Measurements from ENCODE around the gene SMPD3.

SMPD3 gene

DNA sequence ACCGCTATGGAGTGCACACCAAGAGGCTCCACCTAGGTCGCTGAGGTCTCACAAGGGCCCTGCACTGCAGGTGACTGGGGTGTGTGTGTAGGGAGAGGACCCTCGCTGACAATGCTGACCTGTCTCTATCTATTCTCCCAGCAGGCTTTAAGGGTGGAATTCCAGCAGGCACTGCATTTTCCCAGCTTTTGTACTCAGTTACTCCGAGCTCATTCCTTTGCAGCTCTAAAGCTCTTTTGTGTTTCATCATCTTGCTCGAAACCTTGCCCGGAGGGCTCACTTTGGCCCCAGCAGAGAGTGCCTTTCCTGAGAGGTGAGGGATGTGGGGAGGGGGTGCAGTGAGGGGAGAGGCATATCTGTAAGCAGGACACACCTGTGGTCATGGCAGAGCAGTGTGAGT, 39.3 kb downstream of the SMPD3 start:
- no peak overlapping the region for H3K4me2 ChIP-seq (ENCODE audit: low read length)
- H2AFZ ChIP-seq (ENCODE audit: low read depth, low read length), result no peak overlapping the region
- H3K4me3 ChIP-seq (ENCODE audit: low read length), result no peak overlapping the region

GRCh38 chr16:68408428-68408827, 39.9 kb downstream of the SMPD3 start:
- Histone ChIP-seq H3K27ac (ENCODE audit: low read length) (no peak overlapping the region), H4K20me1 (ENCODE audit: insufficient read depth, low read length) (no peaks in the 10 kb centered on the region), H3K4me1 (ENCODE audit: low read length) (peaks cover 23% of the 10 kb centered on the region), H3K27me3 (ENCODE audit: low read depth, low read length) (no peaks in the 10 kb centered on the region), H3K4me3 (ENCODE audit: low read length) (no peak overlapping the region), H3K36me3 (replicated peaks; ENCODE audit: low read depth, low read length) (no peaks in the 10 kb centered on the region), H3K79me2 (ENCODE audit: low read length) (no peaks in the 10 kb centered on the region), H3K4me2 (ENCODE audit: low read length) (no peak overlapping the region), H2AFZ (ENCODE audit: low read depth, low read length) (no peak overlapping the region), H3K9me3 (ENCODE audit: insufficient read depth, low read length) (no peaks in the 10 kb centered on the region), H3K9ac (ENCODE audit: low read length) (no peak overlapping the region)
- no peak for TF ChIP-seq EZH2phosphoT487 (IDR thresholded peaks at IDR 0.05; ENCODE audit: low read depth)
- TF ChIP-seq CTCF (IDR thresholded peaks at IDR 0.05; ENCODE audit: low read depth, low read length), result no peak

More for the DNA sequence above, 39.3 kb downstream of the SMPD3 start:
- Histone ChIP-seq H4K20me1 (ENCODE audit: insufficient read depth, low read length) (no peaks in the 10 kb centered on the region), H3K4me1 (ENCODE audit: low read length) (peaks cover 23% of the 10 kb centered on the region), H3K27ac (ENCODE audit: low read length) (no peak overlapping the region), H3K9ac (ENCODE audit: low read length) (no peak overlapping the region), H3K27me3 (ENCODE audit: low read depth, low read length) (no peaks in the 10 kb centered on the region), H3K36me3 (replicated peaks; ENCODE audit: low read depth, low read length) (no peaks in the 10 kb centered on the region), H3K9me3 (ENCODE audit: insufficient read depth, low read length) (no peaks in the 10 kb centered on the region), H3K79me2 (ENCODE audit: low read length) (no peaks in the 10 kb centered on the region)
- TF ChIP-seq EZH2phosphoT487 (IDR thresholded peaks at IDR 0.05; ENCODE audit: low read depth) (no peak), CTCF (IDR thresholded peaks at IDR 0.05; ENCODE audit: low read depth, low read length) (no peak)

DNA sequence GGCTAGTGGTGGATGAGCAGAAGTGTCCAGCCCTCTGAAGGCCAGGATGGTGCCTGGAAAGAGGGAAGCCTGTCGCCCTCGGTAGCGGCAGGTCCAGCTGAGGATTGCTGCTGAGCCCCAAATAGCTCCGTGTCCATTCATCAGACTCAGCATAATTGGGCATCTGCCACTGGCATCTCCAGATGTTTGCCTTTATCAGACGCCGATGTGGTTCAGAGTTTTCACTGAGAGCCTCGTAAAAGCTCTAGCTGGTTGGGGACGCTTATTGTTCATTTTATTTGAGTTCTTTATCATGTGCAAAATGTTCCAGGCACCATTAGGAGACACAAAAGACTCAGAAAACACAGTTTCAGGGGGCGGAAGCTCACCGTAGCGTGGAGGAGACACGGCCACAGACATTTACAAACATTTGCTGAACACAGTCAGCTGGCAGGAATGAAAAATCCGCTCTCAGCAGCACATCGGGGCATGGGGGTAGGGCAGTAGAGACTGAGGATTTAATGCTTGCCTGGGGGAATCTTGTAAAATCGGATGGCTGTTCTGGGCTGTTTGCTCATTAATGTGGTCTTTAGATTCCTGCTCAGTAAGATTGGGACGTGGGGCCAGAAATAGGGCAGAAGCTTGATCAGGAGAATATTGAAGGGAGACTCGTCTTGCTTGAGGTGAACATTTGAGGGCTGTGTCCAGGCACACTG, 41.7 kb downstream of the SMPD3 start:
- H3K9ac ChIP-seq (ENCODE audit: low read length), result no peak overlapping the region
- TF ChIP-seq EZH2phosphoT487 (IDR thresholded peaks at IDR 0.05; ENCODE audit: low read depth) (no peak), CTCF (IDR thresholded peaks at IDR 0.05; ENCODE audit: low read depth, low read length) (no peak)
- peak overlapping the region; percentile 44 for H3K4me2 ChIP-seq (ENCODE audit: low read length)
- no peaks in the 10 kb centered on the region for H3K27me3 ChIP-seq (ENCODE audit: low read depth, low read length)
- H4K20me1 ChIP-seq (ENCODE audit: insufficient read depth, low read length), result no peaks in the 10 kb centered on the region
- H2AFZ ChIP-seq (ENCODE audit: low read depth, low read length), result no peak overlapping the region
- H3K9me3 ChIP-seq (ENCODE audit: insufficient read depth, low read length), result no peaks in the 10 kb centered on the region
- H3K79me2 ChIP-seq (ENCODE audit: low read length), result no peaks in the 10 kb centered on the region
- H3K36me3 ChIP-seq (replicated peaks; ENCODE audit: low read depth, low read length), result no peaks in the 10 kb centered on the region
- H3K4me1 ChIP-seq (ENCODE audit: low read length), result peaks cover 23% of the 10 kb centered on the region
- no peak overlapping the region; the same call in 1 of the 2 replicates for H3K4me3 ChIP-seq (ENCODE audit: low read length)
- H3K27ac ChIP-seq (ENCODE audit: low read length), result no peak overlapping the region

GRCh38 chr16:68404736-68405345, 43.5 kb downstream of the SMPD3 start:
- Histone ChIP-seq H3K9me3 (ENCODE audit: insufficient read depth, low read length) (no peaks in the 10 kb centered on the region), H2AFZ (ENCODE audit: low read depth, low read length) (no peak overlapping the region), H3K4me1 (ENCODE audit: low read length) (peaks cover 8% of the 10 kb centered on the region), H3K36me3 (replicated peaks; ENCODE audit: low read depth, low read length) (no peaks in the 10 kb centered on the region), H3K9ac (ENCODE audit: low read length) (no peak overlapping the region), H3K4me2 (ENCODE audit: low read length) (no peak overlapping the region), H3K79me2 (ENCODE audit: low read length) (no peaks in the 10 kb centered on the region), H3K4me3 (ENCODE audit: low read length) (no peak overlapping the region), H4K20me1 (ENCODE audit: insufficient read depth, low read length) (no peaks in the 10 kb centered on the region), H3K27me3 (ENCODE audit: low read depth, low read length) (no peaks in the 10 kb centered on the region), H3K27ac (ENCODE audit: low read length) (no peak overlapping the region)
- TF ChIP-seq CTCF (IDR thresholded peaks at IDR 0.05; ENCODE audit: low read depth, low read length), result no peak
- TF ChIP-seq EZH2phosphoT487 (IDR thresholded peaks at IDR 0.05; ENCODE audit: low read depth), result no peak
